Endothelial cell of umbilical vein (primary cell): ENCODE measurements around the gene KCNH4. TPM values are rescaled to one million over a fixed set of nuclear protein-coding genes. Genes with fewer than 3 reads are reported as not detected.
"Not testable (repeated sequence)": the region's sequence is repeated elsewhere in the genome, so short reads cannot be mapped to it uniquely, and the experiment has no call there.

ENCODE experiments used
- BruUV-seq: library from RNA; stranded (reverse); fragments of 400-500 nt; replicated peaks from 2 replicates; lab custom pipeline; 2021; lab: Mats Ljungman, UMichigan
- CTCF ChIA-PET: fragments of 300-600, 350-600 bp; sonication (Branson Sonifier 250); formaldehyde crosslinking; loops from one replicate; lab custom pipeline; 2021; ENCODE audit warnings: antibody characterized with exemption, inconsistent platforms; lab: Charles Lee
- POLR2A ChIA-PET: fragments of 300-600, 350-600 bp; sonication (Branson Sonifier 250); formaldehyde crosslinking; loops from one replicate; lab custom pipeline; 2021; ENCODE audit warnings: antibody characterized with exemption, inconsistent platforms; lab: Charles Lee
- DNase-seq: peaks from one replicate; pipeline ENCODE4 v3.0.0-alpha.2; 2011; ENCODE audit warnings: low read depth, low spot score
- FAIRE-seq: peaks from 2 replicates; lab custom pipeline; 2011; peaks lifted over from hg19 to GRCh38; lab: Jason Lieb, UNC
- H2AFZ ChIP-seq: 2 replicates; pipeline ENCODE4 v1.6.0; 2012; ENCODE audit warnings: low read depth, low read length, control low read depth, inconsistent platforms
- H3K27ac ChIP-seq: 2 replicates; pipeline ENCODE4 v1.5.1; 2011; ENCODE audit warnings: low read depth, mild to moderate bottlenecking, control low read depth, low read length, moderate library complexity; ENCODE audit not compliant: insufficient read depth
- H3K27me3 ChIP-seq, 2 experiments: 2 replicates each; pipeline versions ENCODE4 v1.6.0 to v1.6.1; 2011; ENCODE audit warnings: low read length in 2 of 2, mixed read lengths in 1 of 2; ENCODE audit not compliant: control insufficient read depth in 2 of 2, insufficient read depth in 2 of 2
- H3K36me3 ChIP-seq, 2 experiments: 2 replicates in 1 of 2; 3 replicates in 1 of 2; pipeline ENCODE4 v1.5.1; 2011; ENCODE audit warnings: low read length in 2 of 2, mild to moderate bottlenecking in 1 of 2, moderate library complexity in 1 of 2; ENCODE audit not compliant: control insufficient read depth in 2 of 2, insufficient read depth in 2 of 2; ENCODE audit errors: extremely low read depth in 1 of 2
- H3K4me1 ChIP-seq: 3 replicates; pipeline ENCODE4 v1.5.1; 2011; ENCODE audit warnings: mild to moderate bottlenecking, low read length; ENCODE audit not compliant: control insufficient read depth, insufficient read depth; ENCODE audit errors: extremely low read depth
- H3K4me2 ChIP-seq: 2 replicates; pipeline ENCODE4 v1.6.1; 2011; ENCODE audit warnings: low read length, control low read depth, mixed read lengths; ENCODE audit not compliant: insufficient read depth
- H3K4me3 ChIP-seq, 3 experiments: fragments of 200-600 bp in 1 of 3; sonication (generic), shearing (Covaris generic) in 1 of 3; replicated peaks in 1 of 3; 2 replicates each; pipeline ENCODE4 v1.5.1; 2011 to 2016; ENCODE audit warnings: control low read depth in 3 of 3, low read length in 3 of 3, mild to moderate bottlenecking in 2 of 3, inconsistent platforms in 1 of 3, low read depth in 1 of 3, moderate library complexity in 1 of 3; ENCODE audit not compliant: insufficient read depth in 1 of 3
- H3K79me2 ChIP-seq: 2 replicates; pipeline ENCODE4 v1.6.0; 2012; ENCODE audit warnings: low read length, inconsistent platforms; ENCODE audit not compliant: control insufficient read depth, insufficient read depth
- H3K9ac ChIP-seq: replicated peaks from 2 replicates; pipeline ENCODE3; 2011; ENCODE audit warnings: low read length, control low read depth; ENCODE audit not compliant: insufficient read depth; ENCODE audit errors: extremely low read depth
- H3K9me1 ChIP-seq: replicated peaks from 3 replicates; pipeline ENCODE4 v1.6.0; 2011; ENCODE audit warnings: mild to moderate bottlenecking, low read length; ENCODE audit not compliant: control insufficient read depth, insufficient read depth; ENCODE audit errors: extremely low read depth
- H3K9me3 ChIP-seq: replicated peaks from 2 replicates; pipeline ENCODE4 v1.5.1; 2012; ENCODE audit warnings: low read length, inconsistent platforms; ENCODE audit not compliant: control insufficient read depth, insufficient read depth
- H4K20me1 ChIP-seq: replicated peaks from 2 replicates; pipeline ENCODE3; 2011; ENCODE audit warnings: mild to moderate bottlenecking, low read length; ENCODE audit not compliant: control insufficient read depth, insufficient read depth; ENCODE audit errors: extremely low read depth
- CTCF ChIP-seq, 2 donors: IDR thresholded peaks; 1 replicate in 1 of 2; 2 replicates in 1 of 2; pipeline ENCODE4 v1.5.1; 2011; ENCODE audit warnings: low read length in 2 of 2, mild to moderate bottlenecking in 2 of 2, moderate library complexity in 2 of 2, control low read depth in 1 of 2, inconsistent platforms in 1 of 2, low read depth in 1 of 2; ENCODE audit not compliant: insufficient read depth in 1 of 2; ENCODE audit errors: extremely low read depth in 1 of 2
- EZH2 ChIP-seq: IDR thresholded peaks from 2 replicates; pipeline ENCODE4 v1.6.1; 2012; ENCODE audit warnings: borderline replicate concordance, low read depth, mild to moderate bottlenecking, moderate library complexity, low read length, inconsistent platforms; ENCODE audit not compliant: severe bottlenecking
- MYC ChIP-seq: IDR thresholded peaks from one replicate; pipeline ENCODE4 v1.6.1; 2011; ENCODE audit warnings: mild to moderate bottlenecking, low read depth, low read length
- dilution Hi-C: fragments of 300-500 bp; cut with MboI; formaldehyde crosslinking; loops from one replicate; pipeline ENCODE4 v1.15.0; 2019; ENCODE audit warnings: low sequenced_read_pairs; ENCODE audit not compliant: extremely low pct_ligation_motif_present
- intact Hi-C: fragments of 100-400 bp; cut with micrococcal nuclease; formaldehyde crosslinking; loops from one replicate; pipeline ENCODE4 v1.10.0; 2022
- polyA plus RNA-seq, 4 experiments: library from polyadenylated mRNA; depleted of rRNA in 3 of 4; stranded (reverse) in 3 of 4; unstranded in 1 of 4; fragments of >200 nt; gene quantifications; 2 replicates each; pipeline versions ENCODE4 v1.2.1 to v1.2.3, GENCODE V29; 2011 to 2012; ENCODE audit warnings: missing spikeins in 1 of 4
- total RNA-seq: library from RNA; stranded (reverse); gene quantifications from 2 replicates; pipeline ENCODE4 v1.2.3, GENCODE V29; 2021

The KCNH4 gene
- total and polyA plus RNA-seq, 2 donors (not counting 3 experiments of a cell fraction or from before 2014, with no cell fraction given): 0.11 TPM

- no peaks in the 10 kb centered on the region for H3K27me3 ChIP-seq
- BruUV-seq: no TSS peak
- H3K4me1 ChIP-seq: peaks cover 1% of the 10 kb centered on the region
- peaks cover 5 to 29% of the 10 kb centered on the region in 2 experiments for H3K36me3 ChIP-seq
- TF ChIP-seq MYC: no peak
- TF ChIP-seq CTCF (IDR thresholded peaks at IDR 0.05; ENCODE audit: extremely low read depth in 1 of 2, insufficient read depth in 1 of 2, low read depth in 1 of 2, low read length in 2 of 2): peak; percentile 78 to 86
- no peak for TF ChIP-seq EZH2
- dilution Hi-C loops: no loop called here
- no peaks in the 10 kb centered on the region for H3K9me1 ChIP-seq
- POLR2A ChIA-PET: interaction anchor here (0.6 to 0.7 kb wide), 4 partner anchors 88 to 305 kb away, joined by 3 to 7 read pairs (median 4); no protein-coding TSS in a partner anchor
- H3K9ac ChIP-seq: no peak overlapping the region
- no peak overlapping the region for H2AFZ ChIP-seq
- no peaks in the 10 kb centered on the region for H3K79me2 ChIP-seq
- H3K9me3 ChIP-seq: no peaks in the 10 kb centered on the region
- H3K4me2 ChIP-seq: no peak overlapping the region
- CTCF ChIA-PET: interaction anchor here (0.6 to 2.8 kb wide), 80 partner anchors 9 to 975 kb away, joined by 3 to 107 read pairs (median 5); partner anchors contain the start of genes CAVIN1, GHDC, KCNH4 and ODAD4
- DNase-seq: peak; percentile 77
- H3K27ac ChIP-seq: no peak overlapping the region
- intact Hi-C loops: loop anchor here (1.0 to 5.0 kb wide), 5 partner anchors 53 to 305 kb away; no protein-coding TSS in a partner anchor
- no peak overlapping the region for H3K4me3 ChIP-seq
- H4K20me1 ChIP-seq: no peaks in the 10 kb centered on the region
- FAIRE-seq: peak; percentile 84
These were observed 41.2 kb upstream of the KCNH4 start for GRCh38 chr17:42221886-42222745.

- H3K36me3 ChIP-seq: peaks cover 9 to 27% of the 10 kb centered on the region in 2 experiments
- BruUV-seq, H2AFZ ChIP-seq, H3K4me3 ChIP-seq, intact Hi-C loops, FAIRE-seq, H4K20me1 ChIP-seq, DNase-seq, H3K9me3 ChIP-seq, H3K27me3 ChIP-seq, dilution Hi-C loops, CTCF ChIA-PET, H3K9ac ChIP-seq, H3K79me2 ChIP-seq, H3K27ac ChIP-seq, POLR2A ChIA-PET, H3K9me1 ChIP-seq, H3K4me1 ChIP-seq, H3K4me2 ChIP-seq: not testable (repeated sequence)
These were observed 38.3 kb upstream of the KCNH4 start for GRCh38 chr17:42219280-42219679.
